K562 (cell line): Measurements from ENCODE around the gene ZNF692. TPM values are rescaled to one million over a fixed set of nuclear protein-coding genes. Genes with fewer than 3 reads are reported as not detected.
A peak's percentile ranks its signal among the peaks of the same experiment; 100 is the strongest.

Source experiments
- ATF3 ChIP-seq, 2 experiments: fragments of 450-650 bp in 1 of 2; sonication (generic) in 1 of 2; formaldehyde crosslinking in 1 of 2; IDR thresholded peaks in 1 of 2; conservative IDR thresholded peaks in 1 of 2; 2 replicates each; pipeline versions ENCODE4 v1.6.1 to v1.8.1; 2016 to 2023; ENCODE audit warnings: mild to moderate bottlenecking in 2 of 2, moderate library complexity in 2 of 2, inconsistent platforms in 1 of 2, missing genetic modification reagents in 1 of 2
- CTCF ChIP-seq, 3 experiments: IDR thresholded peaks in 2 of 3; conservative IDR thresholded peaks in 1 of 3; 2 replicates each; pipeline ENCODE4 v1.5.1; 2011 to 2012; ENCODE audit warnings: low read length in 3 of 3, mild to moderate bottlenecking in 3 of 3, control low read depth in 2 of 3, improper control_type of control experiment in 1 of 3, inconsistent platforms in 1 of 3, low read depth in 1 of 3, mixed read lengths in 1 of 3, moderate library complexity in 1 of 3; ENCODE audit not compliant: insufficient read depth in 2 of 3
- ELF1 ChIP-seq: fragments of 200-800 bp; sonication (Bioruptor generic); IDR thresholded peaks from 2 replicates; pipeline ENCODE4 v1.6.1; 2016; ENCODE audit warnings: missing genetic modification characterization, missing compliant biosample characterization
- MAFF ChIP-seq: IDR thresholded peaks from 2 replicates; pipeline ENCODE4 v1.6.1; 2012; ENCODE audit warnings: low read length, improper control_type of control experiment
- MEF2A ChIP-seq: IDR thresholded peaks from 2 replicates; pipeline ENCODE4 v1.6.1; 2011; ENCODE audit warnings: low read depth, mild to moderate bottlenecking, low read length, moderate library complexity; ENCODE audit not compliant: control insufficient read depth
- MIER1 ChIP-seq: fragments of 450-650 bp; IDR thresholded peaks from 2 replicates; pipeline ENCODE4 v1.6.1; 2016; ENCODE audit warnings: antibody characterized with exemption, mild to moderate bottlenecking, low read depth
- MTA2 ChIP-seq: fragments of 450-650 bp; IDR thresholded peaks from 2 replicates; pipeline ENCODE4 v1.6.1; 2016; ENCODE audit warnings: low read depth
- NCOA1 ChIP-seq: fragments of 450-650 bp; IDR thresholded peaks from 2 replicates; pipeline ENCODE4 v1.6.1; 2016; ENCODE audit warnings: low read depth
- NFYB ChIP-seq: IDR thresholded peaks from 2 replicates; pipeline ENCODE4 v1.6.1; 2011; ENCODE audit warnings: mild to moderate bottlenecking, moderate library complexity; ENCODE audit not compliant: insufficient read length; ENCODE audit errors: extremely low read depth
- PHTF2 ChIP-seq: fragments of 250-450 bp; sonication (Bioruptor Pico); IDR thresholded peaks from 2 replicates; pipeline ENCODE4 v1.5.0; 2021; ENCODE audit warnings: mild to moderate bottlenecking
- SRF ChIP-seq, 2 experiments: fragments of 250-450, 450-650 bp in 1 of 2; sonication (Bioruptor Pico) in 1 of 2; sonication (generic) in 1 of 2; formaldehyde crosslinking; IDR thresholded peaks; 2 replicates each; pipeline versions ENCODE4 v1.5.0 to v1.5.1; 2020 to 2022; ENCODE audit warnings: mild to moderate bottlenecking in 1 of 2, missing genetic modification reagents in 1 of 2
- TFAM ChIP-seq: fragments of 250-450 bp; sonication (Bioruptor Pico); conservative IDR thresholded peaks from 2 replicates; pipeline ENCODE4 v1.5.0; 2021; ENCODE audit warnings: mild to moderate bottlenecking, moderate library complexity
- THAP12 ChIP-seq: fragments of 250-450 bp; sonication (Bioruptor Pico); IDR thresholded peaks from 2 replicates; pipeline ENCODE4 v1.9.0; 2021; ENCODE audit warnings: mild to moderate bottlenecking, inconsistent platforms
- ZC3H8 ChIP-seq: fragments of 450-650 bp; IDR thresholded peaks from 2 replicates; pipeline ENCODE4 v1.6.1; 2017
- ZNF347 ChIP-seq: fragments of 450-650 bp; formaldehyde crosslinking; IDR thresholded peaks from 2 replicates; pipeline ENCODE4 v1.4.0; 2020; ENCODE audit warnings: low read depth, mild to moderate bottlenecking, moderate library complexity
- ZNF57 ChIP-seq: fragments of 450-650 bp; formaldehyde crosslinking; IDR thresholded peaks from 2 replicates; pipeline ENCODE4 v1.4.0; 2020; ENCODE audit warnings: mild to moderate bottlenecking, moderate library complexity
- ZNF76 ChIP-seq: fragments of 250-450 bp; sonication (Bioruptor Pico); IDR thresholded peaks from 2 replicates; pipeline ENCODE4 v1.4.0; 2020; ENCODE audit warnings: mild to moderate bottlenecking, moderate library complexity, borderline replicate concordance
- polyA plus RNA-seq, 8 experiments: library from polyadenylated mRNA; depleted of rRNA in 4 of 8; stranded (reverse) in 5 of 8; unstranded in 3 of 8; fragments of >200 nt; fragmentation: Nextera tagmentation in 2 of 8; fragmentation: Illumina TruSeq in 1 of 8; extraction: Ambion mirVana in 2 of 8; extraction: Trizol in 1 of 8; gene quantifications; 2 replicates each; pipeline versions ENCODE4 v1.2.1 to v1.2.3, GENCODE V29; 2011 to 2014; ENCODE audit warnings: inconsistent platforms in 1 of 8, missing spikeins in 1 of 8
- total RNA-seq, 7 experiments: library from RNA; depleted of rRNA in 6 of 7; stranded (reverse); fragments of >200 nt in 6 of 7; fragmentation: Illumina TruSeq in 2 of 7; extraction: Trizol in 2 of 7; gene quantifications; 2 replicates each; pipeline versions ENCODE4 v1.2.1 to v1.2.3, GENCODE V29; 2011 to 2021; ENCODE audit warnings: low replicate concordance in 1 of 7
- TF ChIP-seq, protein P1 (sequence below): fragments of 250-450 bp; sonication (Bioruptor Pico); IDR thresholded peaks from 2 replicates; pipeline ENCODE4 v1.5.0; 2020; ENCODE audit warnings: mild to moderate bottlenecking, borderline replicate concordance

The ZNF692 gene
- total and polyA plus RNA-seq, 9 of the 15 experiments (the other 6 are each of a cell fraction or from before 2014, with no cell fraction given) = 8.4 to 143 (median 55.9) TPM

DNA sequence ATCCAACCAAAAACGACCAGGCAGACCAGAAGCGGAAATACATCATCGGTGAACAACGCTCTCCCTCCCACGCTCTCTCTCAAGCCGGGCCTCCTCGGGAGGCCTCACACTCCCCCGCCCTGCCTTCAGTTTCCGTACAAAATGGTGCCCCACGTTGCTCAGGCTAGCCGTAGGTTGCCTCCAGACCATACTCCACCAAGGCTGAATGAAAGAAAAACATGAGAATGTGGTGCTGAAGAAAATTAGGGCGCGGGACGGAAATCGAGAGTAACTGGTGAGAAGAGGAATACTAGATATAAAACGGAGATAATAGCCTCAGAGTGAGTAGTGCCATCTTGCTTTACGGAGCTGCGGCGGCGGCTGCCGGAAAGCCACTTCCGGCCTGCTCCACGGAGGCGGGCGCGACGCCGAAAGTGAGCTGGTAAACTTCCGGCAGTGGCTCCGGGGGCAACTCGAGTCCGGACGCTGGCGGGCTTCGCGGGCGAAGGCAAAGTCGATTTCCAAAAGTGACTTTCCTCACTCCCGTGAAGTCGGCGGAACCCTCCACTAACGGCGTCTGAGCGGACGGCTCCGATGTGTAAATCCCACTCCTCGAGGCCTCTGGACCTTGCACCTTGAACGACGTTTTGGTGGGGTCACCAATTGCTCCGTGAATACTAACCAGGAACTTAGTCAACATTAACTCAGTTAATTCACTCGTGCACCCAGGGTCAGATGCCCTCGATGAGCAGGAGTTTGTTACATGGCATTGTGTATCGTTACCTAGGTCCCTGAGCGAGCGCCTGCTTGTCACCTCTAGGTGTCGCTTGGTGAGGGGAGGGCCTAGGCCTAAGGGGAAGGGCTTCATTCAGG lies 32.8 kb downstream of the ZNF692 start, which contains the start of gene SH3BP5L (continued):
- TF ChIP-seq ELF1 (peak; percentile 86), NCOA1 (peak; percentile 19; the same call in 1 of the 2 replicates), CTCF (IDR thresholded peaks at IDR 0.05 in 2 of 3, conservative IDR thresholded peaks at IDR 0.05 in 1 of 3; ENCODE audit: insufficient read depth in 2 of 3, low read depth in 1 of 3, low read length in 3 of 3) (peak; percentile 75 to 92 (median 79)), ZNF57 (CRISPR knock-in tag) (0 out of 2 replicates have a peak, but pooled peaks have one; percentile 40), SRF (CRISPR knock-in tag; IDR thresholded peaks at IDR 0.05) (no peak), MTA2 (no peak), MEF2A (no peak), PHTF2 (CRISPR knock-in tag) (no peak), NFYB (no peak), ZNF76 (CRISPR knock-in tag) (peak; percentile 75; the same call in 1 of the 2 replicates), MAFF (peak; percentile 39), ZC3H8 (no peak), ZNF347 (CRISPR knock-in tag) (no peak), MIER1 (no peak), THAP12 (no peak; the same call in 1 of the 2 replicates), ATF3 (IDR thresholded peaks at IDR 0.05) (no peak), ATF3 (CRISPR knock-in tag; conservative IDR thresholded peaks at IDR 0.05) (no peak; the same call in 1 of the 2 replicates), TFAM (CRISPR knock-in tag) (no peak)
- TF ChIP-seq, protein P1, sequence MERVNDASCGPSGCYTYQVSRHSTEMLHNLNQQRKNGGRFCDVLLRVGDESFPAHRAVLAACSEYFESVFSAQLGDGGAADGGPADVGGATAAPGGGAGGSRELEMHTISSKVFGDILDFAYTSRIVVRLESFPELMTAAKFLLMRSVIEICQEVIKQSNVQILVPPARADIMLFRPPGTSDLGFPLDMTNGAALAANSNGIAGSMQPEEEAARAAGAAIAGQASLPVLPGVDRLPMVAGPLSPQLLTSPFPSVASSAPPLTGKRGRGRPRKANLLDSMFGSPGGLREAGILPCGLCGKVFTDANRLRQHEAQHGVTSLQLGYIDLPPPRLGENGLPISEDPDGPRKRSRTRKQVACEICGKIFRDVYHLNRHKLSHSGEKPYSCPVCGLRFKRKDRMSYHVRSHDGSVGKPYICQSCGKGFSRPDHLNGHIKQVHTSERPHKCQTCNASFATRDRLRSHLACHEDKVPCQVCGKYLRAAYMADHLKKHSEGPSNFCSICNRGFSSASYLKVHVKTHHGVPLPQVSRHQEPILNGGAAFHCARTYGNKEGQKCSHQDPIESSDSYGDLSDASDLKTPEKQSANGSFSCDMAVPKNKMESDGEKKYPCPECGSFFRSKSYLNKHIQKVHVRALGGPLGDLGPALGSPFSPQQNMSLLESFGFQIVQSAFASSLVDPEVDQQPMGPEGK (CRISPR knock-in tag) = no peak
